Smooth muscle cell of bladder (primary cell): Measurements from ENCODE around the gene SULT4A1. TPM values are rescaled to one million over a fixed set of nuclear protein-coding genes. Genes with fewer than 3 reads are reported as not detected.

Experiments used
- total RNA-seq: library from RNA; depleted of rRNA; stranded (reverse); fragments of >200 nt; gene quantifications from 2 replicates; pipeline ENCODE4 v1.2.3, GENCODE V29; 2014

SULT4A1 gene
- 0.09 and 0.14 TPM in 2 replicates for total RNA-seq

GRCh38 chr22:43862074-43862881, at the start of gene SULT4A1:
Gene SULT4A1, minus strand, starts transcription at chr22:43862513. Its CDS starts 131 bp downstream, at chr22:43862382.

GRCh38 chr22:43891360-43892182, 29.3 kb upstream of the SULT4A1 start, which contains the start of gene PNPLA5:
Gene PNPLA5, minus strand, starts transcription at chr22:43892013. Its CDS starts 133 bp downstream, at chr22:43891880.

GRCh38 chr22:43812149-43812842, 50.0 kb downstream of the SULT4A1 start, which contains the start of gene EFCAB6:
Gene EFCAB6, minus strand, starts transcription at chr22:43812305. Its CDS starts 29,987 bp downstream, at chr22:43782318.

Other genes with a start within 250 kb of the SULT4A1 start
- gene EFCAB6, start 50.2 kb downstream of the SULT4A1 start, total RNA-seq: 2.0 and 2.1 TPM in 2 replicates
- gene PNPLA5, start 29.5 kb upstream of the SULT4A1 start, total RNA-seq: not detected in 2 replicates
- 4.5 and 7.5 TPM in 2 replicates for gene PNPLA3, start 61.3 kb upstream of the SULT4A1 start, total RNA-seq
- 46.9 and 49.6 TPM in 2 replicates for gene SAMM50, start 92.9 kb upstream of the SULT4A1 start, total RNA-seq
- 13.8 and 25.7 TPM in 2 replicates for gene PARVB, start 161.8 kb upstream of the SULT4A1 start, total RNA-seq